HG03139 (cell line): ENCODE measurements around the gene ACSBG1.

Experiments used
- ATAC-seq: cut with Tn5 transposase; IDR thresholded peaks from one replicate; pipeline ENCODE4 v1.9.1; 2021; ENCODE audit not compliant: unreplicated experiment

Gene ACSBG1

DNA sequence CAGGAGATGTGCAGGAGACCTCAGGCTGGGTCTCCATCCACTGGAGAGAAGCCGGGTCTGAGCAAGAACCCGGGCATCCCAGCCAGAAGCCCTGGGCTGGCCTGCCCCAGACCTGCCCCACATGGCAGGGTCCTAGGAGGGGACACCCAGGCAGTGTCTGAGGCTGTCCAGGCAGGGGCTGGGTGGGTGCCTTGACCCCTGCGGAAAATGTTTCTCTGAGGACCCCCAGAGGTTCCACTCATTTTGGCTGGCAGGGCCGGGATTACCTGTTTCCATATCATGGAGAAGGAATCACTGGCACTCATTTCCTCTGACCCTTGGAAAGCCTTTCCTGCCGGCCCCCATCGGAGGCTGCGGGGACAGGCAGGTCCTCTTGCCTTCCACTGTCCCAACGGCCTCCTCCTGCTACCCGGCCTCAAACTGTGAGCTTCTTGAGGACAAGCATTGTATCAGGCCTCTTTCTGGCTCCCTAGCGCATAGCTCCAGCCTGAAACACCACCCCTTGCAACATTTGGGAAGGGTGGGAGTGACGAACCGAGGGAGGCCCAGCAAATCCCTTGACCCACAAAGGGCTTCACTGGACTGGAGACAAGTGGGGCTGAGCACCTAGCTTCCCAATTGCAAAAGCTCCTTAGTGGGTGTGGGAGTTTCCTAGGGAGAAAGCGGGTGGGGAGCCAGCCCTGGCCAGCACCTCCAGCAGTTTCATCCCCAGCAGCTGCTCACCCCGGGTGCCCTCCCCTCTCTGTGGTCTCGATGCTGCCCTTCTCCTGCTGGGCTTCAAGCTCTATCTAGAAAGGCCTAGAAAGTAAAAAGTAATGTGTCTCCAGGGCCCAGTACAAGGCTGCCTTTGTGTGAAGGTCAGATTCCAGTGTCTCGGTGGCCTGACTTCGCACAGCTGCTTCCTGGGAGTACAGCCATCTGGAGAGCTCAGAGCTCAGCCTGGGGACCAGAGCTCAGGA lies 29.7 kb downstream of the ACSBG1 start:
- ATAC-seq = no peak

DNA sequence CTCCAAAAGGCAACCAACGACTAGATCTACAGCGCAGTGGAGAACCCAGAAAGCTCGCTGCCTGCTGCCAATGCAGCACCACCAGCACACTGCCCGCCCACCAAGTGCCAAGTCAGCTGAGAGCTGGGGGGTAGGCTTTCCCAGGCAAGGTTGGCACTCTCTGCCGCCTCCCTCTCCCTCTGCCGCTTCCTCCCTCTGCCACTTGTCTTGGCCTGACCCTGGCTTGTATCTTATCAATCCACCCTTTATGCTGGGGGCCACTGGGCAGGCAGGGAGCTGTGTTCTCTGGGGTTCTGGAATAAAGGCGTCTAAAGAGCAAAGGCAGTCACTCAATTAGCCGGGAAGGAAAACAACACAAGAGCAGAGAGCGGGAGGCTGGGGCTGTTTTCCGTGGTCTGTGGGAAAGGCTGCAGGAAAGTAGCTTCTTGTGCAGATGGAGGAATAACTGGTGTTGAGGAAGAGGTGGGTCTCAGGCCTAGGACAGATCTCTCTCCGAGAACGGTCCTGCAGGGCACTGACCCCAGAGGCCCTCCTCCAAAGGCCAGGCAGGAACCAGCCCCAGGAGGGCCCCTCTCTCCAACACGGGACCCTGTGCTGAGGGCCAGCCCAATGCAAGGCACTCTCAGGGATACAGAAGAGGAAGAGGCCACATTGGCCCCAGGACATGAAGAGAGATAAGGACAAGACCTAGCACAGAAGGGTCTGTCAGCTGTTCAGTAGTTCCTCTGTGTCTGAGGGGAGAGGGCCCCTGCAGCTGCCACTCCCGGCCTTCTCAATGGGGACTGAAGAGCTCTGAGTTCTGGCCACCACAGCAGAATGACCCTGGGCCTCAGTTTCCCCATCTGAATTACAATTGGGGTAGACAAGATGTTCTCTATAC lies 30.8 kb downstream of the ACSBG1 start:
- no peak for ATAC-seq

DNA sequence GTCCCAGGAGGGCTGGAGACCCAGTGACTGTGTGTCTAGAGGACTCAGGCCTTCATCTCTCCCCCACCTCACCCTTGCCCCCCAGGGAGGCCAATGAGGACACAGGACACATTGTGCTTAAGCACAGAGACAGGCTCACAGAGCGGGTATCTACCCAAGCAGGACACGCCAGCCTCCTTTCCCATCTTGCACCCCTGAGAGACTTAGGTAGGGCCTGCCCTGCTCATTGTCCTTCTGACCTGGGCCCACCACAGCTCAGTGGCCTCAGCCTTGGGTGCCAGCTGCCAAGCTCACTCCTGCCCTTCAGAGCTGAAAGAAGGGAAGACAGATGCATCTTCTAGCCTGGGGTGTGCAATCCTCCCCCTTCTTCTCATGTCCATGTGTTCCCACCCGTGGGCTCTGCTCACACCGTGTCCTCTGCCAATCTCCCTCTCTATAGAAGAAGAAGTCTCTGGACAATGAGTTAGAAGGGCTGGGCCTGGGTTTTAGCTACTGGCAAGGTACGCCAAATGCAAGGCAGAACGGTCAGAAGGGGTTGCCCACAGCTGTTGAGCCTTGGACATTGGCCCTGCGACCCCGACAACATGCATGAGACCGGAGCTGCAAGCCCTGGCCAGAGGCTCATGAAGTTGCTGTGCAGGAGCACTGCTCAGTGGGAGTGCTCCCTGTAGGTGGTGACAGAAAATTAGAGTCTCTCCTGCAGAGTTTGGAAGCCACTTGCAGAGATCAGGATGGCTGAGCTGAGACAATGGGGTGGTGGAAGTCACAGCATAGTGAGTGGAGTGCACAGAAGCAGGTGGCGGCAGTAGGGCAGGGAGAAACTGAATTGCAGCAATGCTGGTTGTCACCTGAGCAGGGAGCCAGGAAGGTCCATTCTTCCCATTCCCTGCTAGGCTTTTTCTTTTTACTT lies 32.8 kb downstream of the ACSBG1 start:
- no peak for ATAC-seq

DNA sequence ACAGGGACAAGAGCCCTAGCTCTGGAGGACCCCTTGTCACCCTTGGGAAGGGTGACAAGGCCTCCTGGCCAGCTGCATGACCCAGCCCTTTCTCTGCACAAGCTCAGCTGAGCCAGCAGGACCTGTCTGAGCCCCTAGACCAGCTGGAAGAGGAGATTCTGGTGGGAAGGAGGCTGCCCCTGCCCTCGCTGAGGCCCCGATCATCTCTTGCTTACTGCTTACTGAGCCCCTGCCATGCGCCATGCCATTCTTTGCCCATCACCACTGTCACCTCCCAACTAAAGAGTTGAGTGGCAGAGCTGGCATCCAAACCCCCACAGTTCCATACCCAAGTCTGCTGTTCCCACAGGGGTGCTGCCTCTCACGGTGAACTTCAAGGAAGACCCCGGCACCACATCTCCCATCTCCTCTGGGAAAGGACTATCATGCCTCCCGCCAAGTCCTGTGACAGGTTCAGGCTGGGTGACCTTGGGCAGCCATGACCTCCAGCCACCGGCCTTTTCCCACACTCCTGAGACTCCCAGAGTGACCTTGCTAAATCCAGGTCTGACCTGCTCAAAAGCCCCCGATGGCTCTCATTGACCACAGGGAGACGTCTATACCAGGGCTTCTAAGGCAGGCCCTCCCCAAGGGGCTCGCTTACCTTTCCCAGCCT lies 34.0 kb downstream of the ACSBG1 start:
- no peak for ATAC-seq

DNA sequence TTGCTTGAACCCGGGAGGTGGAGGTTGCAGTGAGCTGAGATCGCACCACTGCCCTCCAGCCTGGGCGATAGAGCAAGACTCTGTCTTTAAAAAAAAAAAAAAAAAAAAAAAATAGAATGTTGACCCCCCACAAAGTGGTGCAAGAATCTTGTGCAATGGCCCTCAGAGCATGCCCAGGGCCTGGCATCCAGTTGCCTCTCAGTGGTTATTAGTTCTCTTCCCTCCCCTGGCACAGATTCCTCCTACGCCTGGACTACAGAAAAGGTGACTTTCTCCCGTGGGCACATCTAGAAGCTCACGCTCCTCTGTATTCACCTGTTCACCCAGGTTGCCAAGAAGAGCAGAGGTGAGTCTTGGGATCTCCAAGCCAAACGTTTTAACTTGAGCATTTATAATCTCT lies 36.7 kb downstream of the ACSBG1 start:
- ATAC-seq = no peak

DNA sequence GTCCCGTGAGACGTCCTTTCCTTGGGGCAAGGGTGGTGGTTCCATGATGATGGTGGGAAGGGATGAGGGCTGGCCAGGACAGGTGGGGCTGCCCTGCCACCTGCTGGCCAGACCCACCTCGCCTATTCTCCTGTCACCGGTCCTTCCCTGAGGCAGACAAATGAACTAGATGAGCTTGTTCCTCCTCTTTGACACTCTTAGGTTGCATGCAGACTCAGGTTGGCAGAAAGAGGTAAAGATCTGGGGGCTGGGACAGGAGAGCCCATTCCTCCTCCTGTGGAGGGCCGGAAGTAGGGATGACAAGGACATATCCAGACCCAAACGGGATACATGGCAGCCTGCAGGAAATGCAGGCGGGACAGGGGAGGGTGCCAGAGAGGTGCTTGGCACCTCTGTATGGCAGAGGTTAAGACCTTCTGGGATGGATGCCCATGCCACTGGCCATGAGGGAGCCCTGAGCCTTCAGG lies 38.6 kb downstream of the ACSBG1 start:
- ATAC-seq = no peak

DNA sequence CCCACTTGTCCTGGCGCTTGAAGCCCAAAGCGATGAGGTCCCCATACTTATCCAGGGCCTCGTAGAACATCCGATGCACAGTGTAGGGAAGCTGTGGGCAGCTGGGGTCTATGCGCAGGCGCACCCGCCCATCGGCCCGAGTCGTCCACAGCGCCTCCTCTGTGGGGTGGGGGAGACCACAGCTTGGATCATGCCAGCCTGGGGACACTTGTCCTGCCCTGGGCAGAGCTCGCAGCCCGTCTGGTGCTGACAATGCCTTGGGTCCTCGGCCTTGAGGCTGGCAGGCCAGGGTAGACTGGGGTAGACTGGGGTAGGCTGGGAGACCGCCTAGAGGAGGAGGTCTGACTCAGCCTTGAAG lies 39.8 kb downstream of the ACSBG1 start:
- ATAC-seq = no peak

DNA sequence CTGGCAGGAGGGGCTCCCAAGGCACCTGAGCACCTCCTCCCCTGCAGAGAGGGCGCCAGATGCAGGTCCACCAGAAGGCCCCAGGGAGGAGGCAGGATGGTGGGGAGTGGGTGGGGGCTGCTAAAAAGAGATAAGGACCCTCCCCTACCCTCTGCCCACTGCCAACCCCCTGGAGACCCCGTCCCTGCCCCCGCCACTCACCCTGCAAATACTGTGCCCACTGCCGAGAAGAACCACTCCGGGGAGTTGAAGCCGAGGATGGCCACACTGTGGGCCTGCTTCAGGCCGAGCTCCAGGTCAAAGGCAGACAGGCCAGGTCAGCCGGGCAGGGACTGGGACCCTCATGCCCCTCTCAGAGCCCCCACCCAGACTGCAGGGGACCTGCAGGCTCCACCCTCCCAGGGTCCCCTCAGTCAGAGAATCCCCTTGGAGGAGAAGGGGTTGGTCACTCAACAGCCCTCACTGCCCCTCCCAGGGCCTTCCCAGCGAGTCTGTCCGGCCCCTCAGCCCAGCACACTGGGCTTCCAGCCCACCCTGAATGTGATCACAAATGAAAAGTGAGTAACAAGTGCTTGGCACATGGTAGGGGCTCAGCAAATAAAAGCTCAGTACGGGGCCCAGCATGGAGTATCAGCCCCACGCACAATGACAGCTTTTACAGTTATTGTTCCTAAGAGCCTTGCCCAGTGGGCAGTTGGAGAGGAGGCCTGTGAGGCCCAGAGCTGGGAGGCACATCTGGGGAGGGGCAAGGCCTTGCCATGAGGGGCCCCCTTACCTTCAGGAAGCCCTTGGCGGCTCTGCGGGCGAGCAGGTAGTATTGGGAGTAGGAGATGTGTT lies 40.4 kb downstream of the ACSBG1 start:
- ATAC-seq = no peak

DNA sequence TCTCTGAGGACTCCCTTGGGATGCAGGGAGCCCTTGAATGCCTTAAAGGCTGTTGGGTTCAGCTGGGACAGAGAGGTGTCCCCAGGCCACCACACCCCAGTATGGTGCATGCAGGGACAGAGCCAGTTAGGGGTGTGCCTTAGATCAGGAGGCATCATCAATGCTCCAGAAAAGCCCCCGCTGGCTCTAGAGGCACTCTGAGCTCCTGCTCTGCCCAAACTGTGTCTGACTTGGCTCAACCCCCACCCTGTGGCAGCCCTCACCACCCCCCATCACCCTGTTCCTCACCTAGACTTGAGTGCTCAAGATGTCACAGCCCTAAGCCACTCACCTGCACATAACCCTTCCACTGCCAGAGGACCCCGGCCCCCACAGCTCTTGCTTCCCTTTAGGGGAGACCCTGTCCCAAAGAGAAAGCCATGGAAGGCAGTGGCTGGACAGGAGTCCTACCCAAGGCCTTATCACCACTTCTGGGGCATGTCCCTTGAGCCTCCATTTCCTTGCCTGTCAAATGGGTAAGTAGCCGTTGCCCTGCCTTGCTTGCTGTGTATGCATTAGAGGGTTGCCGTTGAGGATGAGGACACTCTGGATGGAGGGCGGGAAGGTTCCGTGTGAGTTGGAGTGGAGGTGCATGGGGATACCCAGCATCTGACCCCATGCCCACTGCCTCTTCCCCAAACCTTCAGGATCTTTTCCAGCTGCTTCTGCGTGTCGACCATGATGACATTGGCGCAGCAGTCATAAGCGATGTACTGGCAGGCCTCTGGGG lies 41.4 kb downstream of the ACSBG1 start:
- no peak for ATAC-seq

DNA sequence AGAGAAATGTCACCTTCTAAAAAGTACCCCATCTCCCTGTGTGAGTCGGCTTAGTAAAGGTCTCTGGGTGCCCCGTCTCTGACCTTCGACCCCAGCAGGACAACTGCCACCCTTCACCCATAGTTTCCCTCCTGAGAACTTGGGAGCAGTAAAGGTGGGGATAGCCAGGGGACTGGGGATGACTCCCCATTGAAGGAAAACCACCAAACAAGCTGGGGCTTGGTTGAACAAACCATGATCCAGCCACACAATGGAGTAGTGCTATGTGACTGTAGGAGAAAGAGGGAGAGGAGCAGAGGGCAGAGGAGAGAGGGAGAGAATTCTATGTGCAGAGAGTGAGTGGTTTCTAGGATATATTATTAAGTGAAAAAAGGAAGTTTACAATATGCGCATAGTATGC lies 51.5 kb downstream of the ACSBG1 start:
- no peak for ATAC-seq

DNA sequence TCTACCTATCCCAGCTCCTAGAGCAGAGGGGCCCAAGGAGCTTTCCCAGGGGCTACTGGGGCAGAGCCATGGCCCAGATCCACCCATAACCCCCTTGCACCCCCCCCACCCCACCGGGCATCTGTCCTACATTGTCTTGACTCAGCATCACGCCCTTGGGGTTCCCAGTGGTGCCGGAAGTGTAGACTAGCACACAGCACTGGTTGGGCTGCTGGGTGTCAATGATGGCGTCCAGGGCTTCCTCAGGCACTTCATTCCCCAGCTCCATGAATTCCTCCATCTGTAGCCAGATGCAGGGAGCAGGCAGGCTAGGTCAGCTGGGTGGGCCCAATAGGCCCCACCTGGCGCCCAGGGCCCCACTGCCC lies 52.0 kb downstream of the ACSBG1 start:
- no peak for ATAC-seq

DNA sequence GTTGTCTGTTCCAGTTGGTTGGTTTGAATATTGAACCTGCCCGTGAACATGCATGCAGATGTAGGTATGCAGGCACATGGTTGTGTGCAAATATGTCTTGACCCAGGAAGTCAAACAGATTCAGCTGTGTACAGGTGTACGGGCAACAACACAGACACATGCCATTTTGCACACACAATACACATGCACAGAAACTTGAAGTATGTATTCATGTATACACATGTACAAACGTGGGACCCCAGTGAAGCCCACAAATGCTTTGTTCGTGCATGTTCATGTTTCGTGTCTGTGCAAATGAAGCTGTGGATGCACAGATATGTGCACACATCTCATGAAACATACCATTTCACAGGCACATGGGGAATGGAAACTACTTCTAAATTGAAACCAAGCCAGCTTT lies 54.5 kb downstream of the ACSBG1 start:
- ATAC-seq = no peak

DNA sequence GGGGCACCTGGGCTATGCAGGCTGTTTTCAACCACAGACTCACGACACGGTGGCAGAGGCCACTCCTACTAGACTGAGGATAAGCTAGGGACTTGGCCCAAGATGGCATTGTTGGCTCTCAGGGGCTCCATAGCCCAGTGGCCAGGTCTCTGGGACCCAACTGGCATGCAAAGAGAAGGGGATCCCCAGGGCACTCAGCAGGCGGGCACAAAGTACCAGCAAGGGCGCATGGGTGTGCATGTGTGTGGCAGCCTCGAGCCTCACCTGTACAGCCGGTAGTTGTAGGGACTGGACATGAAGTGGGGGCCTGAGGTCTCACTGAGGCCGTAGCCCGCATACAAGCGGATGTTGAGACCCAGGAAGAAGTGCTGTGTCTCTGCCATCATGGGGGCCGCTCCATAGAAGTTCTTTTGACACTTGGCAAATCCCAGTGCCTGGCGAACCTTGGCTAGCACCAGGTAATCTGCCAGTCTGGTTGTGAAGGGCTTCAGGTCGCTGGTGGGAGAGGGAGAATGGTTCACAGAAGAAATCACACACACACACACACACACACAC lies 55.0 kb downstream of the ACSBG1 start:
- no peak for ATAC-seq

DNA sequence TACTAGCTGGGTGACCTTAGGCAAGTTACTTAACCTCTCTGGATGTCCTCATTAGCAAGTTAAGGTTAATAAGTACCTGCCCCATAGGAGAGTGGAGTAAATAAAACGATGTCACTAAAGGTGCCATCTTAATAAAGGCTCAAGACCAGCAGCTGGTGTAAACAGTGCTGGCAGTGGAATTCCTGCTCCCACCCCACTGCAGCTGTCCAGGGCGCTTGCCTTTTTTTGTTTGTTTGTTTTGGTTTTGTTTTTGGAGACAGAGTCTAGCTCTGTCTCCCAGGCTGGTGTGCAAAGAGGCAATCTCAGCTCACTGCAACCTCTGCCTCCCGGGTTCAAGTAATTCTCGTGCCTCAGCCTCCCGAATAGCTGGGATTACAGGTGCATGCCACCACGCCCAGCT lies 56.3 kb downstream of the ACSBG1 start:
- ATAC-seq = no peak

DNA sequence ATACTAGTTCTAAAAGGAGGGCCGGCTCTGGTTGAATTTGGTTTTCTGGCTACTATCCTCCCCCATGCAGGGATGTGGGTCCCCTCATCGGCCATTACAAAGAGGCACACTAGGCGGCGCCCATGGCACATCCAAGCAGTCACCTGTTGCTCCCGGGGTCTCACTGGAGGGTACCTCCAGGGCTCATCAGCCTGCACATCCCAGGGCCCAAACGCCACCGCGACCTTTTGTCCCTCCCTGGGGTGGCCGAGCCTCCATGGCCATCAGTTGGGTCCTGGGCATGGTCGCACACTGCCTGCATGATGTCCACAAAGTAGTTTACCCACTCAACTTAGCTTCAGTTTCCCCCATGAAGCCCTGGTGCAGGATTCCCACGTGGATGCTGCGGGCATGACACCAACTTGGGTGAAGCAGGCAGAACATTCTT lies 56.9 kb downstream of the ACSBG1 start:
- ATAC-seq = no peak

DNA sequence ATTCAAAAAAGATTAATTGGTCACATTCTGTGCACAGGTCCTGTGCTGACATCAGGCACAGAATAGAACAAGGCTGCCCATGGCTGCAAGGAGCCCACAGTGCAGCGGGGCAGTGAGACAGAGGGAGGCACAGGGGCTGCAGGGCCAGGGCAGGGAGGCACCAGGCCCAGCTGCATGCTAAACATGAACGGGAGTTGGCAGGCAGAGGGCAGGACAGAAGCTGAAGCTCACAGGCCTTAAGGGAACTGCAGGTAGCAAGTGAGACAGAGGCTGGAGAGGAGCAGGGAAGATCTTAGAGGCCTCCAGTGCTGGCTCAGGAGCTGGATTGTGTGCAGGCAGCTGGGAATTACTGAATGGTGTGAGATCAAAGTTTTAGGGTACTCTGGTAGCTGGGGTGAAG lies 59.0 kb downstream of the ACSBG1 start:
- ATAC-seq = no peak

DNA sequence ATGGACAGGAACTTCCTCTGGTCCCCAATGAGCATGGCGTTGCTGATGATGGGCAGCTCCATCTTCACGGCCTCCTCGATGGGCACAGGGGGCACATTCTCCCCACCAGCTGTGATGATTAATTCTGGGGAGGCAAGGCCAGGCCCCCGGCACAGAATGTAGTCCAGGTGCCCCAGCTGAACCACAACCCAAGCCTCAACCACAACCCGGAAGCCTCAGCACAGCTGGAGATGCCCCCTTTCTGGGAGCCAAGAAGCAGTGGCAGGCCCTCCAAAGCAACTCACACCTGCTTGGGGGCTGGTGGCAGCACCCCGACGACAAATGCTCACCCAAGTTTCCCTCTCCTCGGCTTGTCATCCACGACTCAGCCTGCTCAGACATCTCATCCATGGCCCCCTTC lies 60.0 kb downstream of the ACSBG1 start:
- ATAC-seq = no peak

DNA sequence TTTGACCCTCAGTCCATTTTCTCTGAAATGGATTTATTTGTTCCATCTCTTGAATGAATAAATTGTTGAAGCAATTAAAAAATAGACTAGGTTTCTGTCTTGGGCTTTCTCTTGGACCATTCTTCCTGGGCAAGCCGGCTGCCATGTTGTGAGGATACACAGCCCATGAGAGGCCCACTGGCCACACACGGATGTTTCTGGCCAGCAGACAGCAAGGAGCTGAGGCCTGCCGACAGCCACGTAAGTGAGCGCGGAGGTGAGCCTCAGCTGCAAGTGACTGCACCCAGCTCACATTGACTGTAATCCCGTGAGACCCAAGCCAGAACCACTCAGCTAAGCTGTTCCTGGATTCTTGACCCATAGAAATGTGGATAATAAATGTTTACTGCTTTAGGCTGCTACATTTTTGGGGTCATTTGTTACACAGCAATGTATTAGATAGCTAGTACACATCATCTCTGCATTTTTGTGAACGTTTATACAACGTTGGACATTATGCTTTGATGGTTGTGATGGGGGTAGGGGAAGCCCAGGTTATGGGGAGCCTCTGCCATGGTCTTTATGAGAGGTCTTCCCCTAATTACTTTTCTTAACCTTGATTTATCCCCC lies 62.4 kb downstream of the ACSBG1 start:
- ATAC-seq = no peak
